ENCODE results near the gene AMBP. TPM values are rescaled to one million over a fixed set of nuclear protein-coding genes. Genes with fewer than 3 reads are reported as not detected.

Gene AMBP
- total RNA-seq, 2 experiments from 2014 or later, result not detected

DNA sequence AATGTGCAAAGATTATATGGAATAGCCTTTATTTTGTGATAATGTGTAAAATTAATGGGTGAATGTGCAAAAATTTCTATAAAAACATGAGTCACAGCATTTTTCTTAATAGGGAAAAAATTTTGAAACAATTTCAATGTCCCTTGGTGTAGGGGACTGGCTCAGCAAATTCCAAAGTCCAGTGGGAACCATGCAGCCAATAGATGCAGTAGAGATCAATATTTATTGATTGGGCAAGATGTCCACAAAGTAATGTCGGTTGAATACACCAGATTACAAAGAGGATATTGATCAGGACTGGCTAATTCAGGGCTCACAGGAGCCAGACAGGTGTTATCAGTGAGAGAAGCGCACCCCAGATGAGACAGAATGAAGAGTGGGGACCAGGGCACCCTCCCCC is 62.5 kb downstream of the AMBP start:
- H3K27ac Mint-ChIP-seq, result no peak overlapping the region
- CTCF ChIA-PET, result no interaction called here
- DNase-seq (no peak), ATAC-seq (no peak)
- no peak overlapping the region for H3K4me3 Mint-ChIP-seq
- H3K9me3 Mint-ChIP-seq (ENCODE audit: low read depth), result no peaks in the 10 kb centered on the region
- no peaks in the 10 kb centered on the region for H3K4me1 Mint-ChIP-seq
- peaks cover 3% of the 10 kb centered on the region for H3K27me3 Mint-ChIP-seq
- H3K36me3 Mint-ChIP-seq, result no peaks in the 10 kb centered on the region

DNA sequence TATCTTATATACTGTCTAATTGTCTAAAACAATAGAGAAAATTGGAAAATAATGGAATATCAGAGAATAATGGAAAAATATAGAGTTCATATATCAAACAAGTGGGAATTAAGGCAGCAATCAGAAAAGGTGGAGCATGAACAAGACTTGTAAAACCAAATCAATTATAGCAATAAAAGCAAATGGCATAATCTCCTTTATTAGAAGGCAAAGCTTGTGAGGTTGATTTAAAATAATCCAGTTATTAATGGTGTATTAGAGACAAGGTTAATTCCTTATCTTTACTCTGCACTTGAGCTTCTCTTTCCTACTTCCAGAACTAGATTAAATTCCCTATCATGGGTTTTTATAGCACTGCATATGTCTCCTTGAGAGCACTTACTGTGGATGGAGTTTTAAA is 64.1 kb downstream of the AMBP start:
- DNase-seq, result no peak
- Mint-ChIP-seq H3K36me3 (no peaks in the 10 kb centered on the region), H3K9me3 (ENCODE audit: low read depth) (no peaks in the 10 kb centered on the region), H3K27ac (no peak overlapping the region), H3K27me3 (peaks cover 3% of the 10 kb centered on the region), H3K4me3 (no peak overlapping the region), H3K4me1 (no peaks in the 10 kb centered on the region)
- CTCF ChIA-PET, result no interaction called here
- no peak for ATAC-seq

DNA sequence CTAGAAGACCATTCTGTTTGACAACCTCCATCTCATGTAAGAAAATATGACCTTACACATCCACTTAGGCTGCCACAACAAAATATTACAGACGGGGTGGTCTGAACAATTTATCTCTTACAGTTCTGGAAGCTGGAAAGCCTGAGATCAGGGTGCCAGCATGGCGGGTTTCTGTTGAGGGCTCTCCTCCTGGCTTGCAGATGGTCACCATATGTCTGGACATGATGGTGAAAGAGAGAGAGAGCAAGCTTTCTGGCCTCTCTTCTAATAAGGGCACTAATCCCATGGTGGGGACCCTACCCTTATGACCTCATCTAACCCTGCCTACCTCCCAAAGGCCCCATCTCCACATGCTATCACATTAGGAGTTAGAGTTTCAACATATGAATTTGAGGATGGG is 66.0 kb downstream of the AMBP start:
- Mint-ChIP-seq H3K4me1 (no peaks in the 10 kb centered on the region), H3K27me3 (no peaks in the 10 kb centered on the region), H3K36me3 (no peaks in the 10 kb centered on the region), H3K27ac (no peak overlapping the region), H3K4me3 (no peak overlapping the region), H3K9me3 (ENCODE audit: low read depth) (no peaks in the 10 kb centered on the region)
- DNase-seq (peak; percentile 4), ATAC-seq (no peak)
- CTCF ChIA-PET, result no interaction called here

DNA sequence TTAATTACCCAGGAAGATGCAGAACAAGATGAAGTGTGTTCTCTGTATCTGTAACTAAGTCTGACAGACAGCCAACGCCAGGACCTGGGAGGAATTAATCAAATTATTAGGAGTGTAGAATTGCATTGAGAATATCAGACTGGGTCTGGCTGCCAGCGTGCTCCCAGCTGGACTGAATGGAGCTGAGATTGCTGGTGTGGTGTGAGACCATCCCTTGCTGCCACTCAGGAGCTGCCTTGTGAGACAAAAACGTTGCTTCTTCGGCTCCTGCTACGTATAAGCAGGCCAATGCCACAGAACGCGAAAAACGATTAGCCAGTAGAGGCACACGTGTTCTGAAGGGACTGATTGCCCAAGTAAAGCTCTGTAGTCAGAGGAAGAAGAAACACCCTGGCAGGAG is 66.8 kb downstream of the AMBP start:
- ATAC-seq, result no peak
- CTCF ChIA-PET, result no interaction called here
- peak; percentile 35 for DNase-seq
- Mint-ChIP-seq H3K36me3 (no peaks in the 10 kb centered on the region), H3K9me3 (ENCODE audit: low read depth) (no peaks in the 10 kb centered on the region), H3K4me3 (no peak overlapping the region), H3K4me1 (no peaks in the 10 kb centered on the region), H3K27me3 (no peaks in the 10 kb centered on the region), H3K27ac (no peak overlapping the region)

Other genes starting within 250 kb of the AMBP start
- under 1 TPM; 0.54 to 0.79 TPM for gene ZNF618, start 202.0 kb downstream of the AMBP start, total RNA-seq
- not detected for gene KIF12, start 21.0 kb upstream of the AMBP start, total RNA-seq
- under 1 TPM; 0.15 to 0.30 TPM for gene COL27A1, start 77.2 kb upstream of the AMBP start, total RNA-seq
- gene ORM1, start 244.8 kb upstream of the AMBP start, total RNA-seq, result not detected

Measured in activated CD8-positive, alpha-beta memory T cell treated with anti-CD3 and anti-CD28 coated beads, Interleukin-2, amount 10 ng/mL, durations not matched to agents 7 days and 5 days (primary cell).